Stimulated activated CD4-positive, alpha-beta T cell treated with anti-CD3 and anti-CD28 coated beads, Interleukin-15, amount 100 ng/mL, for 1 hour (primary cell): ENCODE measurements around the gene SYAP1.
"Not testable (repeated sequence)": the region's sequence is repeated elsewhere in the genome, so short reads cannot be mapped to it uniquely, and the experiment has no call there.

Experiments used
- DNase-seq, 2 donors: peaks; one replicate each; pipeline ENCODE4 v3.0.0-alpha.2; 2020; ENCODE audit warnings: low read depth in 1 of 2, low spot score in 1 of 2

The SYAP1 gene

GRCh38 chrX:16725072-16725471, 5.7 kb downstream of the SYAP1 start:
- no peak for DNase-seq

- not testable (repeated sequence) for DNase-seq
Measured at GRCh38 chrX:16726347-16726988, 7.1 kb downstream of the SYAP1 start.

GRCh38 chrX:16727637-16728036, 8.2 kb downstream of the SYAP1 start:
- no peak for DNase-seq

- no peak for DNase-seq
Measured at GRCh38 chrX:16730450-16730849, 11.0 kb downstream of the SYAP1 start.

GRCh38 chrX:16733013-16733412, 13.6 kb downstream of the SYAP1 start:
- no peak for DNase-seq

GRCh38 chrX:16737024-16737423, 17.6 kb downstream of the SYAP1 start:
- no peak for DNase-seq

GRCh38 chrX:16739574-16739973, 20.2 kb downstream of the SYAP1 start:
- DNase-seq: no peak

GRCh38 chrX:16743604-16744325, 24.4 kb downstream of the SYAP1 start:
- no peak for DNase-seq

GRCh38 chrX:16745102-16745501, 25.7 kb downstream of the SYAP1 start:
- DNase-seq: no peak

GRCh38 chrX:16745659-16746058, 26.2 kb downstream of the SYAP1 start:
- no peak for DNase-seq

GRCh38 chrX:16748425-16748824, 29.0 kb downstream of the SYAP1 start:
- DNase-seq: no peak

- no peak for DNase-seq
Measured at GRCh38 chrX:16750136-16750535, 30.7 kb downstream of the SYAP1 start.

GRCh38 chrX:16754019-16754418, 34.6 kb downstream of the SYAP1 start:
- DNase-seq: no peak

- DNase-seq: no peak
Measured at GRCh38 chrX:16756724-16757123, 37.3 kb downstream of the SYAP1 start.

GRCh38 chrX:16761500-16761899, 42.1 kb downstream of the SYAP1 start:
- not testable (repeated sequence) for DNase-seq

- no peak for DNase-seq
Measured at GRCh38 chrX:16762579-16762978, 43.2 kb downstream of the SYAP1 start.

GRCh38 chrX:16765594-16765993, 46.2 kb downstream of the SYAP1 start:
- no peak for DNase-seq

- no peak for DNase-seq
Measured at GRCh38 chrX:16770970-16771482, 51.6 kb downstream of the SYAP1 start.

GRCh38 chrX:16771483-16772398, 52.3 kb downstream of the SYAP1 start:
- DNase-seq: no peak

GRCh38 chrX:16772460-16772859, 53.0 kb downstream of the SYAP1 start:
- DNase-seq: no peak

- DNase-seq: no peak
Measured at GRCh38 chrX:16774746-16775145, 55.3 kb downstream of the SYAP1 start.

GRCh38 chrX:16778545-16778944, 59.1 kb downstream of the SYAP1 start:
- DNase-seq: no peak
